Thyroid gland (tissue), 4 donors: ENCODE results near the gene ARID3A.

Experiments
- CTCF ChIP-seq, 6 experiments: fragments of 200-600 bp in 3 of 6; fragments of 450-650 bp in 3 of 6; sonication (generic) in 3 of 6; IDR thresholded peaks; one replicate each; pipeline ENCODE4 v1.5.1; 2016 to 2019; ENCODE audit warnings: antibody characterized with exemption in 6 of 6, mild to moderate bottlenecking in 2 of 6, inconsistent platforms in 1 of 6, moderate library complexity in 1 of 6
- POLR2A ChIP-seq, 2 donors: fragments of 450-650 bp; IDR thresholded peaks; one replicate each; pipeline ENCODE4 v1.6.1; 2017; ENCODE audit warnings: antibody characterized with exemption in 2 of 2, mild to moderate bottlenecking in 2 of 2, moderate library complexity in 1 of 2

- TF ChIP-seq CTCF (IDR thresholded peaks at IDR 0.05) (no peak), POLR2A (IDR thresholded peaks at IDR 0.05) (no peak)
Measured at GRCh38 chr19:954272-954671, 28.4 kb downstream of the ARID3A start.
